NCI-H460 (cell line): ENCODE measurements around the gene PSMD13. TPM values are rescaled to one million over a fixed set of nuclear protein-coding genes. Genes with fewer than 3 reads are reported as not detected.

Experiments used
- DNase-seq: peaks from one replicate; pipeline ENCODE4 v3.0.0-alpha.2; 2016; ENCODE audit warnings: low read depth; ENCODE audit errors: extremely low read depth
- total RNA-seq: library from RNA; depleted of rRNA; stranded (reverse); fragments of >200 nt; shearing (Covaris generic); gene quantifications from 2 replicates; pipeline ENCODE4 v1.2.3, GENCODE V29; 2014

The PSMD13 gene
- total RNA-seq, 1 experiment from 2014 or later, result 72.8 TPM

DNA sequence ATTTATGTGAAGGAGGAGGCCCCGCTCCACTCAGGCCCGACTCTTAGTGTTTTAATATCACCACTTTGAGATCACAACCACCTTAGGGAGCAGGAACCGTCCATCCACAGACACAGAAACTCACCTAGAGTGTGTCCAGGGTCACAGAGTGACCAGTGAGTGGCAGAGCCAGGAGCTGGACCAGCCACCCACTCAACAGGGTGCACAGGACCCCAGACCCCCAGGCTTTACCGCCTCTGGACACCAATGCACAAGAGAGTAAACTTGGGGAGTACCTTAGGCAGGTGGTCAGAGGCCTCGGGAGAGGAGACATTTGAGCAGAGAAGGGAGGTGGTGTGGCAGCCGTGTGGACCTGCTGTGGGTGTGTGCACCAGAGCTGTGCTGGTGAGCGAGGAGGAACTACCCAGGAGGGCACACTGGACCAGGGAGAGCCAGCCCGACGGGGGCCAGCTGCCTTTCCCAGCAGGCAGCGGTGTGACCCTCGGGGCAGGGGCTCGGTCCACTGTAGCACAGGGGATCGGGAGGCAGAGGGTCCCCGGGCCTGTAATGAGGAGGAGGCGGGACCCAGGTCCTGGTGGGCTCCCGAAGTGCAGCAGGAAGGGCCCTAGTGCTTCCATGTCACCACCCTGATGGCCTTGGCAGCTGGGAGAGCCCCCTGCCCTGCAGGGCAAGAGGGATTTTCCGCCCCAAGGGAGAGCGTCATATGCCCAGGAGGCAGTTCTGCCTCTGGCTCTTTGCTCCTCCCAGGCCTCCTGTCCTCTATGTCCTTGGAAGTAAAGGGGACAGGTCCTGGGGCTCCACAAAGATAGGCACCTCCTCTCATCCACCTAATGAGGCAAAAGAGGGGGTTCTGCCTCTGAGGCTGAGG lies 33.9 kb downstream of the PSMD13 start:
- no peak for DNase-seq

DNA sequence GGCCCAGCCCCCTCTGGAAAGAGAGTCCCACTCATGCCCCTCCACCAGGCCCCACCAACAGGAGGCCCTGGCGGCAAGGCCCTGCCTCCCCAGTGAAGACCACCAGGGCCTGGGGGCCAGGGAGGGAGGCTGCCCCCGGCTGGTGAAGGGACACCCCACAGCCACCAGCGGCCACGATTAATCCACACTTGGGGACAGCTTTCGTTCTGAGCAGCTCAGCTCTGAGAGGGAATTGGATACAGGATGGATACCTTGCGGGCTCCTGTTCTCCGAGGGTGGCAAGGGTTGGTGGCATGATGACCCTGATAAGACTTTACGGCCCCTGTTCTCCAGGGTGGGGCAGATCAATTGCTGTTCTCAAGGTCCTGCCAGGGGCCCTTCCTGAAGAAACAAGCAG lies 34.5 kb downstream of the PSMD13 start:
- no peak for DNase-seq

GRCh38 chr11:272195-272930 lies 35.6 kb downstream of the PSMD13 start:
- DNase-seq, result no peak

GRCh38 chr11:272931-273198 lies 36.1 kb downstream of the PSMD13 start:
- DNase-seq, result no peak

DNA sequence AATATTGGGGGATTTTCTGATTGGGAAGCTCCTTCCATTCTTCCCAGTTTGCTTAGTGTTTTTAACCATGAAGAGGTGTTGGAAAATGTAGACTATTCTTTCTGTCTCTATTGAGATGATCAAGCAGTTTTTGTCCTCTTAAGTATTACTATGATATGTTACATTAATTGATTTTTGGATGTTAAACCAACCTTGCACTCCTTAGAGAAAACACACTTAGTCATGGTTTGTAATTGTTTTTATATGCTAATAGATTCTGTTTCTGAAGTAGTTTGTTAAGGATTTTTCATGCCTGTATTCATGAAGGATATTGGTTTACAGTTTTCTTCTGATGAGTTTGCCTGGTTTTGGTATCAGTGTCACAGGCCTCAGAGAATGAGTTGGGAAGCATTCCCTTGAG lies 39.4 kb downstream of the PSMD13 start:
- DNase-seq, result no peak

GRCh38 chr11:278001-278951 lies 41.5 kb downstream of the PSMD13 start, which contains the start of gene NLRP6:
Gene NLRP6, plus strand, starts transcription at chr11:278407. Its CDS starts 163 bp downstream, at chr11:278570.
- DNase-seq, result no peak

DNA sequence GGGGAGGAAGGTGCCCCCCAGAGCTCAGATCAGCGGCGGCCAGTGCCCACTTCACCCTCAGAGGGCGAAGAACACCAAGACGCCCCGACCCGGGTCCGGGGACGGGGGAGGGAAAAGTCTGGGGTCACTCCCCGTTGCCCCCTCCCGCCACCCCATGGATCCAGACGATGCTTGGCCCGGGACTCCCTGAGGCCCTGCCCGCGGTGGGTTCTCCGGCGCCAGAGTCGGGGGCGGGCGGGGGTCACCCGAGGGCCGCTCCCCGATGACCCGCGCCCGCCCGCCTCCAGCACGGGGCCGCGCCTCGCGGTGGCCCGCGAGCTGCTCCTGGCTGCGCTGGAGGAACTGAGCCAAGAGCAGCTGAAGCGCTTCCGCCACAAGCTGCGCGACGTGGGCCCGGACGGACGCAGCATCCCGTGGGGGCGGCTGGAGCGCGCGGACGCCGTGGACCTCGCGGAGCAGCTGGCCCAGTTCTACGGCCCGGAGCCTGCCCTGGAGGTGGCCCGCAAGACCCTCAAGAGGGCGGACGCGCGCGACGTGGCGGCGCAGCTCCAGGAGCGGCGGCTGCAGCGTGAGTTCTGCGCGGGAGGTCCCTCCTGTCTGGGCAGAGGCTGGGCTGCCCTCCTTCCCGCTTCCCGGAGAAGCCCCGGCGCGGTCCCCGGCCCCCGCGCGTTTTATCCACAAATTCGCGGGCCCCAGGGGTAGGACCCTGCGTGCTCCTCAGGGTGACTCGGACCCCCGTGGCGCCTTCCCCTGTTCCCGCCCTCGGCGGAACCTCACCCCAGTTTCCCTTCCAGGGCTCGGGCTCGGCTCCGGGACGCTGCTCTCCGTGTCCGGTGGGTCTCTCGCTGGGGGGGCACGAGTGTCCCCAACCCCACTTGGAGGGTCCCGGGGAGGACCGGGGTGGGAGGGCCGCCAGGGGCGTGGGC lies 42.5 kb downstream of the PSMD13 start:
- DNase-seq, result no peak

- no peak for DNase-seq
These were observed 43.4 kb downstream of the PSMD13 start for GRCh38 chr11:279966-280705.

DNA sequence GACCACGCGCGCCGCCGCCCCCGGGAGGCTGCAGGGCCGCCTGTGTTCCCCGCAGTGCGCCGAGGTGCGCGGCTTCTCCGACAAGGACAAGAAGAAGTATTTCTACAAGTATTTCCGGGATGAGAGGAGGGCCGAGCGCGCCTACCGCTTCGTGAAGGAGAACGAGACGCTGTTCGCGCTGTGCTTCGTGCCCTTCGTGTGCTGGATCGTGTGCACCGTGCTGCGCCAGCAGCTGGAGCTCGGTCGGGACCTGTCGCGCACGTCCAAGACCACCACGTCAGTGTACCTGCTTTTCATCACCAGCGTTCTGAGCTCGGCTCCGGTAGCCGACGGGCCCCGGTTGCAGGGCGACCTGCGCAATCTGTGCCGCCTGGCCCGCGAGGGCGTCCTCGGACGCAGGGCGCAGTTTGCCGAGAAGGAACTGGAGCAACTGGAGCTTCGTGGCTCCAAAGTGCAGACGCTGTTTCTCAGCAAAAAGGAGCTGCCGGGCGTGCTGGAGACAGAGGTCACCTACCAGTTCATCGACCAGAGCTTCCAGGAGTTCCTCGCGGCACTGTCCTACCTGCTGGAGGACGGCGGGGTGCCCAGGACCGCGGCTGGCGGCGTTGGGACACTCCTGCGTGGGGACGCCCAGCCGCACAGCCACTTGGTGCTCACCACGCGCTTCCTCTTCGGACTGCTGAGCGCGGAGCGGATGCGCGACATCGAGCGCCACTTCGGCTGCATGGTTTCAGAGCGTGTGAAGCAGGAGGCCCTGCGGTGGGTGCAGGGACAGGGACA lies 44.1 kb downstream of the PSMD13 start:
- no peak for DNase-seq

- no peak for DNase-seq
These were observed 44.8 kb downstream of the PSMD13 start for GRCh38 chr11:281486-282161.

DNA sequence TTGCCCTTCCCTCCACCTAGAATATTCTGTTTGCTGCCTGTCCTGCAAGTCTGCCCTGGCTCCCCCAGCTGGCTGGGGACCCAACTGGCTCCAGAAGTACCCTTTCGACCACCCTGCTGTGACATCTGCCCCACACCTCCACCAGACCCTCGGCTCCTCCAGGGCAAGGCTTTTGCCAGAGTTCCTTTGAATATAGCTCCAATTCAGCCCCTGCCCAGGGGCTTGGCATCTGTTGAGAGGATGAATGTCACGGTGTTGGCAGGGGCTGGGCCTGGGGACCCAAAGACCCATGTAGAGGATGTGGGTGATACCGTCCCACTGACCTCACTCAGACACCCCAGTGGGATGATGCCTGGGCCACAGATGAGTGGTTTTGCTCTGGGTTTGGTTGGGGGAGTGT lies 45.4 kb downstream of the PSMD13 start:
- no peak for DNase-seq

DNA sequence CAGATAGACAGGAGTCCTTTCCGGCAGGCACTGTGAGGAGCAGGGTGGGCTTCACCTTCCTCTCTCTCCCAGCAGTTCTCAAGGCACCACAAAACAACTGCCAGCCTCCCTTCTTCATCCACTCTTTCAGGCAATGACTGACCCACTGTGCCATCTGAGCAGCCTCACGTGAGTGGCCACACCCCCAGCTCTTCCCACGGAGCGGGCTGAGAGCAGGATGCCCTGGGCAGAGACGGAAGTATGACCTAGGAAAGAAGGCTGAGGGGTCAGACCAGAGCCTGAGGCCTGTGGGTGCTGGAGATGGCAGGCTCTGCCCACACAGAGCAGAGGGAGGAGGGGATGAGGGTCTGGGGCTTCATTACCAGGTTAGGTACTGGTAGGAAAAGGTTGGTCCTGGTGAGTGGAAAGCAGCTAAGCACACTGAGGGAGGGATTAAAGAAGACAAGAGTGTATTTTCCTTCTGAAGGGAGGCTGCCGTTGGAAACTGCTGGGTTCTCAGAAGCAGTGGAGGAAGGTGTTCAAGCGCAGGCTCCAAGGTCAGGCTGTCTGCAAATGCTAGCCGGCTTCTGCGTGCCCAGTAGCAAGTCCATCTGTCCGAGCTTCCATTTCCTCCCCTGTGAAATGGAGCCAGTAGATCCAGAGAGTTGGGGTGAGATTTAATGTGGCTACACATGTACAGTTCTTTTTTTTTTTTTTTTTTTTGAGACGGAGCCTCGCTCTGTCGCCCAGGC lies 46.0 kb downstream of the PSMD13 start:
- no peak for DNase-seq

GRCh38 chr11:283405-284104 lies 46.8 kb downstream of the PSMD13 start:
- DNase-seq, result no peak

DNA sequence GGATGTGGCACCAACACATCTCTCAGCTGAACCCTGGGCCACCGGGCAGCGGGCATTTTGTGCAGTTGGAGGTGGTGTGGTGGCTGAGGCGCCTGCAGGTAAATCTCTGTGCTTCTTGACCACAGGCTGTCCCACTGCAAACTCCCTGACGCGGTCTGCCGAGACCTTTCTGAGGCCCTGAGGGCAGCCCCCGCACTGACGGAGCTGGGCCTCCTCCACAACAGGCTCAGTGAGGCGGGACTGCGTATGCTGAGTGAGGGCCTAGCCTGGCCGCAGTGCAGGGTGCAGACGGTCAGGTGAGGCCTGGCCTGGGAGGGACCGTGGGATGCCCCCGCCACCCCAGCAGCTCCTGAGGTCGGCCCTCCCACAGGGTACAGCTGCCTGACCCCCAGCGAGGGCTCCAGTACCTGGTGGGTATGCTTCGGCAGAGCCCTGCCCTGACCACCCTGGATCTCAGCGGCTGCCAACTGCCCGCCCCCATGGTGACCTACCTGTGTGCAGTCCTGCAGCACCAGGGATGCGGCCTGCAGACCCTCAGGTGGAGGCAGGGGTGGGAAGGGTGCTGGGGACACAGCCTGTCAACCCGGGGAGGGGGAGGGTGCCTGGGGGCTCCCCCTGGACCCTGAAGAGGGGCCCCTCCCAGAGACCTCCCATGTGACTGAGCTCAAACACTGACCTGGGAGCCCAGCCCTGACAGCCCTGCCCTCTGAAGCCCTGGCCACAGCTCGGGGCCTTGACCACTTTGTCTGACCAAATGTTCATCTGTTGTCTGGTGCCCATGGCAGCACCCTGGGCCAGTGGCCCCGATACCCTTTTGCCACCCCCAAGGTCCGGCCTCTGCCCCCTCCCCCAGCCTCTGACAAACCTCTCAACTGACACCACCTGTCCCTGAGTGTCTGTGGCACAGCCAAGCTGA lies 47.6 kb downstream of the PSMD13 start:
- no peak for DNase-seq
